Esophagus squamous epithelium (tissue), 5 donors: ENCODE measurements around the gene BCO1. TPM values are rescaled to one million over a fixed set of nuclear protein-coding genes. Genes with fewer than 3 reads are reported as not detected.

Experiments
- DNase-seq: peaks from one replicate; lab custom pipeline; 2025; lab: John Stamatoyannopoulos, UW
- H3K27ac ChIP-seq, 4 donors: fragments of 200-600 bp; sonication (generic); one replicate each; pipeline ENCODE4 v1.5.1; 2016 to 2019; ENCODE audit warnings: mild to moderate bottlenecking in 1 of 4
- H3K27me3 ChIP-seq, 4 donors: fragments of 200-600 bp; sonication (generic); 1 replicate in 3 of 4; 2 replicates in 1 of 4; pipeline versions ENCODE4 v1.5.1 to v1.6.0; 2017 to 2021; ENCODE audit warnings: antibody characterized with exemption in 1 of 4
- H3K36me3 ChIP-seq, 3 donors: fragments of 200-600 bp; sonication (generic); one replicate each; pipeline ENCODE4 v1.5.1; 2016 to 2019
- H3K4me1 ChIP-seq, 3 donors: fragments of 200-600 bp; sonication (generic); one replicate each; pipeline ENCODE4 v1.5.1; 2017 to 2019
- H3K4me3 ChIP-seq, 4 donors: fragments of 200-600 bp; sonication (generic); 1 replicate in 3 of 4; 2 replicates in 1 of 4; pipeline ENCODE4 v1.5.1; 2016 to 2019; ENCODE audit warnings: mild to moderate bottlenecking in 2 of 4, moderate library complexity in 1 of 4
- H3K9me3 ChIP-seq, 3 donors: fragments of 200-600 bp; sonication (generic); one replicate each; pipeline ENCODE4 v1.5.1; 2016 to 2019
- POLR2A ChIP-seq, 4 donors: fragments of 450-650 bp; IDR thresholded peaks; one replicate each; pipeline ENCODE4 v1.6.1; 2017; ENCODE audit warnings: antibody characterized with exemption in 4 of 4, mild to moderate bottlenecking in 4 of 4, moderate library complexity in 3 of 4
- WGBS, 2 donors: methylation state at CpG; one replicate each; pipeline ENCODE4 v1.1.5; 2018; 5-methylcytosine and 5-hydroxymethylcytosine counted together
- intact Hi-C: fragments of 100-400 bp; cut with DNase I; formaldehyde crosslinking; loops from one replicate; pipeline ENCODE4 v1.15.0; 2022
- total RNA-seq, 4 donors: library from RNA; depleted of rRNA; stranded (reverse); fragments of >200 nt; gene quantifications; one replicate each; pipeline ENCODE4 v1.1.0, GENCODE V29; 2016
- TF ChIP-seq, protein P1 (sequence below), 6 experiments: fragments of 450-650 bp in 4 of 6; fragments of 200-600 bp in 2 of 6; sonication (generic) in 2 of 6; IDR thresholded peaks; one replicate each; pipeline ENCODE4 v1.5.1; 2016 to 2019; ENCODE audit warnings: antibody characterized with exemption in 6 of 6, mild to moderate bottlenecking in 4 of 6, moderate library complexity in 4 of 6
- donor health status: DM: yes; HTN: yes; CAD: no.

Gene BCO1
- total RNA-seq, 4 donors from 2014 or later, result 0.19 to 0.83 (median 0.59) TPM; not detected in 1

DNA sequence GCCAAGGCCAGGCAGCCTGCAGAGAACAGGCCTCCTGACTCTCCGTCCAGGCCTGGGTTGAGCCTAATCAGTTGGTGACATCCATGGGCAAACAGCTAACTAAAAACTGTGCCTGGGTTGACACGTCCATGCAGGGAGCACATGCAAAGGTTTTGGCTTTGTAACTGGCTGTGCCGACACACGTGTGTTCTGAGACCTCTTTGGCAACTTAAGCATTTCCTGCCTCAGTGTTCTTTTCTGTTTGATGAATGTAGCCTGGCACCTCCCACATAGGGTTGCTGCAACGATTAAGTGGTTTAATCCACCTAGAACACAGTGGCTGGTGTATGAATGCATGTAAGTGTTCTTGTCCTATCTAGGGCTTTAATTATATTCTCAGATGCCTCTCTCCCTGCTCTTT, 3.2 kb downstream of the BCO1 start:
- Histone ChIP-seq H3K4me1 (peaks cover 0 to 58% (median 11%) of the 10 kb centered on the region in 3 donors), H3K9me3 (no peaks in the 10 kb centered on the region), H3K27ac (peak overlapping the region in 2 of 4 donors; percentile 17), H3K27me3 (no peaks in the 10 kb centered on the region), H3K4me3 (no peak overlapping the region), H3K36me3 (no peaks in the 10 kb centered on the region)
- no peak for DNase-seq
- no peak for TF ChIP-seq POLR2A (IDR thresholded peaks at IDR 0.05)
- TF ChIP-seq, protein P1, sequence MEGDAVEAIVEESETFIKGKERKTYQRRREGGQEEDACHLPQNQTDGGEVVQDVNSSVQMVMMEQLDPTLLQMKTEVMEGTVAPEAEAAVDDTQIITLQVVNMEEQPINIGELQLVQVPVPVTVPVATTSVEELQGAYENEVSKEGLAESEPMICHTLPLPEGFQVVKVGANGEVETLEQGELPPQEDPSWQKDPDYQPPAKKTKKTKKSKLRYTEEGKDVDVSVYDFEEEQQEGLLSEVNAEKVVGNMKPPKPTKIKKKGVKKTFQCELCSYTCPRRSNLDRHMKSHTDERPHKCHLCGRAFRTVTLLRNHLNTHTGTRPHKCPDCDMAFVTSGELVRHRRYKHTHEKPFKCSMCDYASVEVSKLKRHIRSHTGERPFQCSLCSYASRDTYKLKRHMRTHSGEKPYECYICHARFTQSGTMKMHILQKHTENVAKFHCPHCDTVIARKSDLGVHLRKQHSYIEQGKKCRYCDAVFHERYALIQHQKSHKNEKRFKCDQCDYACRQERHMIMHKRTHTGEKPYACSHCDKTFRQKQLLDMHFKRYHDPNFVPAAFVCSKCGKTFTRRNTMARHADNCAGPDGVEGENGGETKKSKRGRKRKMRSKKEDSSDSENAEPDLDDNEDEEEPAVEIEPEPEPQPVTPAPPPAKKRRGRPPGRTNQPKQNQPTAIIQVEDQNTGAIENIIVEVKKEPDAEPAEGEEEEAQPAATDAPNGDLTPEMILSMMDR (IDR thresholded peaks at IDR 0.05), result no peak
- WGBS, 2 donors, result 27 to 75% methylated on average over 4 of the region's 5 CpGs
- intact Hi-C loops, result no loop called here

DNA sequence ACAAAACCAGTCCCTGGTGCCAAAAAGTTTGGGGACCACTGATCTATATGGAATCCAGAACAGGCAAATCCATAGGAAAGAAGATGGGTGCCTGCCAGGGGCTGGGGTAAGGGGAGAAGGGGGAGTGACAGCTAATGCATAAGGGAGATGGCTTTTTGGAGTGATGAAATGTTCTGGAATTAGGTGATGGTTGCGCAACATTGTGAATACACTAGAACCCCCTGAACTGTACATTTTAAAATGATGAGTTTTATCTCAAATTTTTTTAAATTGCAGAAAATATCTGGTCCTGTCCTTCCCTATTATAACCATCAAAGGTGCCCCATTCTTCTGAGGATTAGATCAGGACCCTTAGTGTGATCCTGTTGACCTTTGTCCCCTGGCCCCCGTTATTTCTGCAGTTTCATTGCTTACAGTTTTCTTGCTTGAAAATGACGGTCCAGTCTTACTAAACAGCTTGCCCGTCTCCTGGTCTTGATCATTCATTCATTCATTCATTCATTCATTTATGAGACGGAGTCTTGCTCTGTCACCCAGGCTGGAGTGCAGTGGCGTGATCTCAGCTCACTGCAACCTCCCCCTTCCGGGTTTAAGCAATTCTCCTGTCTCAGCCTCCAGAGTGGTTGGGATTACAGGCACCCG, 4.6 kb downstream of the BCO1 start:
- intact Hi-C loops, result no loop called here
- Histone ChIP-seq H3K27me3 (no peaks in the 10 kb centered on the region), H3K36me3 (no peaks in the 10 kb centered on the region), H3K9me3 (no peaks in the 10 kb centered on the region), H3K27ac (peak overlapping the region in 3 of 4 donors; percentile 38 to 55 (median 43)), H3K4me3 (no peak overlapping the region), H3K4me1 (peaks cover 0 to 46% (median 6%) of the 10 kb centered on the region in 3 donors)
- TF ChIP-seq, protein P1 (IDR thresholded peaks at IDR 0.05), result no peak
- TF ChIP-seq POLR2A (IDR thresholded peaks at IDR 0.05), result no peak
- DNase-seq, result no peak
- 52 to 58% methylated on average over 8 of the region's 8 CpGs for WGBS, 2 donors

DNA sequence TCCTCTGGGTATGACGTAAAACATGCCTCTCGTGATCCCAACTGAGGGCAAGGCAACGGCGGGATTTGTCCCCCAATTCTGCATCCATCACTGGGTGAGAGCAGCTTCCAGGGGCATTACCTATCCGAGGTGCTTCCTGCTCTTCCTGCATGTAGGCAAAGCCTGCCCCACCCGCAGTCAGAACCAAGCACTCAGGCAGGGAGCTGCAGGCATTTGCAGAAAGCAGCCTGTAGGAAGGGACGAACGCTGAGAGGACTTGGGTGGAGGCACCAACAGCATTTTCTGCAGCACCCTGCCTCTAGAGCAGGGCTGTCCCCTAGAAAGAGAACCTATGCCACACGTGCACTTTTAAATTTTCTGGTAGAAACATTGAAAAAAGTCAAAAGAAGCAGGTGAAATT, 5.5 kb downstream of the BCO1 start:
- peak overlapping the region; percentile 38 to 55 (median 44) for H3K27ac ChIP-seq
- DNase-seq, result no peak
- 31 to 62% methylated on average over 9 of the region's 9 CpGs for WGBS, 2 donors
- H3K27me3 ChIP-seq, result no peaks in the 10 kb centered on the region
- intact Hi-C loops, result no loop called here
- H3K36me3 ChIP-seq, result no peaks in the 10 kb centered on the region
- no peak for TF ChIP-seq POLR2A (IDR thresholded peaks at IDR 0.05)
- TF ChIP-seq, protein P1 (IDR thresholded peaks at IDR 0.05), result no peak
- H3K4me3 ChIP-seq, result no peak overlapping the region
- peaks cover 0 to 37% (median 1%) of the 10 kb centered on the region in 3 donors for H3K4me1 ChIP-seq
- no peaks in the 10 kb centered on the region for H3K9me3 ChIP-seq

DNA sequence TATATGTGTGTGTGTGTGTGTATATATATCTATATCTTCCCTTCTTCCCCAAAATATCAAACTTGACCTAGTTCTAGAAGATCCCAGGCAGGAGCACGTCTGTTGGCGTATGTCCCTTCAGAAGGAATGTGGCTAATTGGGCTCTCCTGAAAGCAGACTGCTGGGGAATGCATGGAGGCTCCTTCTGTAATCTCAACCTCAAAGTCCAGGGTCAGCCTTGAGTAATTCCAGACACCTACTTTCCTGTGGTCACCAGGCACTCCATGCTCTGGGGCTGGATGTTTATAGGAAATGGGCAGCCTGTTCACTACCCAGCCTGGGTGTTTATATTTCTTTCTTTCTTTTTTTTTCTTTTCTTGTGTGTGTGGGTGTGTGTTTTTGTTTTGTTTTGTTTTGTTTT, 13.4 kb downstream of the BCO1 start:
- Histone ChIP-seq H3K36me3 (no peaks in the 10 kb centered on the region), H3K9me3 (no peaks in the 10 kb centered on the region), H3K27ac (no peak overlapping the region), H3K27me3 (no peaks in the 10 kb centered on the region), H3K4me3 (no peak overlapping the region), H3K4me1 (no peaks in the 10 kb centered on the region)
- no peak for DNase-seq
- intact Hi-C loops, result no loop called here
- 75 to 83% methylated on average over 1 to 2 of the region's 2 CpGs for WGBS, 2 donors
- no peak for TF ChIP-seq POLR2A (IDR thresholded peaks at IDR 0.05)
- TF ChIP-seq, protein P1 (IDR thresholded peaks at IDR 0.05), result no peak

DNA sequence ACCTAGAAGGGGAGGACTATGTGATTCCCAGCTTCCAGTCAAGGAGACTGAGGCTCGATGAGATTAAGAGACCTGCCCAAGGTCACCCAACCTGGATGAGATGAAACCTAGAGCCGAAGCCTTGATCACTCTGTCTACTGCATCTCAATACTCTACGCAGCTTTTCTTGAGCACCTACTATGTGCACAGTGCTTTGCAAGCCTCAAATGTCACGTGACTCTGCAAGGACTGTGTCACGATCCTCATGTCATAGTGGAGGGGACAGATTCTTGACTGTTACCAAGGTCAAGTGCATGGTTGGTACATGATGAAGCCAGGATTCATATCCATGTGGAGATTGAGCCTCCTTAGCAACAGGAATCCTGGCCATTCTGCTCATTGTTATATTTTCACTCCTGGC, 14.7 kb downstream of the BCO1 start:
- 85 to 100% methylated on average over 4 to 5 of the region's 5 CpGs for WGBS, 2 donors

More for the DNA sequence above, 14.7 kb downstream of the BCO1 start:
- no peak overlapping the region for H3K27ac ChIP-seq
- H3K36me3 ChIP-seq, result no peaks in the 10 kb centered on the region
- intact Hi-C loops, result no loop called here
- TF ChIP-seq POLR2A (IDR thresholded peaks at IDR 0.05), result no peak
- TF ChIP-seq, protein P1 (IDR thresholded peaks at IDR 0.05), result no peak
- H3K4me1 ChIP-seq, result no peaks in the 10 kb centered on the region
- H3K4me3 ChIP-seq, result no peak overlapping the region
- no peaks in the 10 kb centered on the region for H3K27me3 ChIP-seq
- no peaks in the 10 kb centered on the region for H3K9me3 ChIP-seq
- no peak for DNase-seq
